ENCODE measurements around the gene SESN3.

SESN3 gene

DNA sequence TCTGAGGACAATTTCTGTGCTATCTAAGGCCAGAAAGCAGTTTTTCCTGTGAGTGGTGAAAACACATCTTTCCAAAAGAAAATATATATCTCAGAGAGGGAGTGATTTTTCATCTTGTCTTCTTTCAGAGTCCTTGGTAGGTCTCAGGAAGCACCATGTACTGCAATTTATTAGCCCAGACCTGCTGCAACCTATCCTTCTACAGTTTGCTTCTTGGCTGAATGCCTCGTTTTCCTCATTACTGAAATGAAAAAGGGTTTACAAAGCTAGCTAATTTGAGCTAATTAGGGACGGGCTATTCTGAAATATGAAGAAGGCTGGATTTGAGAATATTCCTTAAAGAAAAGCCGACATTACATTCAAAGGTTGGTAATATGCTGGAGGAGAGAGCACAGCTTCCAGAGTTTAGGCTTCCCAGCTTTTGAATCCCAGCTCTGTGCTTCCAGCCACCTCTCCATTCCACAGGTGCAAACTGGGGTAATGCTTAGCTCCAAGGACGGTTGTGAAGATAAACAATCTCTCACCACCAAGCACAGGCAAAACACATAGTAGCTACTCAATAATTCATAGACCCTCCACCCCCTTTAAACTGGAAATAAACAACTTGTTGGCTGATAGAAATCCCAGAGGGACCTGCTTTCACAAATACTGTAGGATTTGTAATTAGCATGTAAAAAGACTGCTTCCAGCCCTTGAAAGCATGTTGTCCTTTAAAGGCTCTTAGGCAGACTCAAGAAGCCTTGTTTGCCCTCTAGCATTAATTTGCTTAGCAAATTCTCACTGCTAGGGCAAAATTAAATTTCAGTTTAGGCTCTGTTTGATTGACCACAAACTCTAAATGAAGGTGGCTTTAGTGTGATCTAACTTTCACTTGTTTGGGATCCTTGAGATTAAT lies 24.5 kb upstream of the SESN3 start:
- no peaks in the 10 kb centered on the region for H3K79me2 ChIP-seq (ENCODE audit: control insufficient read depth, low read length)
- peak overlapping the region; percentile 56 for H3K4me3 ChIP-seq (ENCODE audit: low read length)
- no peaks in the 10 kb centered on the region for H3K9me2 ChIP-seq (replicated peaks; ENCODE audit: control insufficient read depth, low read length)
- no peaks in the 10 kb centered on the region for H3K27me3 ChIP-seq (ENCODE audit: control insufficient read depth, low read length)
- H3K36me3 ChIP-seq (ENCODE audit: control insufficient read depth, low read length), result peaks cover 4% of the 10 kb centered on the region; the same call in 1 of the 2 replicates
- peak overlapping the region; percentile 68 for H3K4me2 ChIP-seq (ENCODE audit: low read length)
- H3K9me3 ChIP-seq (ENCODE audit: control insufficient read depth, insufficient read depth, low read length), result no peaks in the 10 kb centered on the region
- peaks cover 23% of the 10 kb centered on the region for H3F3A ChIP-seq (ENCODE audit: control insufficient read depth, insufficient read depth)
- H3K27ac ChIP-seq (ENCODE audit: low read depth, low read length), result peak overlapping the region; percentile 70
- peaks cover 63% of the 10 kb centered on the region for H3K4me1 ChIP-seq (ENCODE audit: control insufficient read depth, low read length)
- no peak for TF ChIP-seq EZH2phosphoT487 (IDR thresholded peaks at IDR 0.05; ENCODE audit: borderline replicate concordance, low read length)
- TF ChIP-seq, protein P1, sequence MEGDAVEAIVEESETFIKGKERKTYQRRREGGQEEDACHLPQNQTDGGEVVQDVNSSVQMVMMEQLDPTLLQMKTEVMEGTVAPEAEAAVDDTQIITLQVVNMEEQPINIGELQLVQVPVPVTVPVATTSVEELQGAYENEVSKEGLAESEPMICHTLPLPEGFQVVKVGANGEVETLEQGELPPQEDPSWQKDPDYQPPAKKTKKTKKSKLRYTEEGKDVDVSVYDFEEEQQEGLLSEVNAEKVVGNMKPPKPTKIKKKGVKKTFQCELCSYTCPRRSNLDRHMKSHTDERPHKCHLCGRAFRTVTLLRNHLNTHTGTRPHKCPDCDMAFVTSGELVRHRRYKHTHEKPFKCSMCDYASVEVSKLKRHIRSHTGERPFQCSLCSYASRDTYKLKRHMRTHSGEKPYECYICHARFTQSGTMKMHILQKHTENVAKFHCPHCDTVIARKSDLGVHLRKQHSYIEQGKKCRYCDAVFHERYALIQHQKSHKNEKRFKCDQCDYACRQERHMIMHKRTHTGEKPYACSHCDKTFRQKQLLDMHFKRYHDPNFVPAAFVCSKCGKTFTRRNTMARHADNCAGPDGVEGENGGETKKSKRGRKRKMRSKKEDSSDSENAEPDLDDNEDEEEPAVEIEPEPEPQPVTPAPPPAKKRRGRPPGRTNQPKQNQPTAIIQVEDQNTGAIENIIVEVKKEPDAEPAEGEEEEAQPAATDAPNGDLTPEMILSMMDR (IDR thresholded peaks at IDR 0.05; ENCODE audit: low read depth, low read length, poor library complexity, severe bottlenecking), result no peak
- H4K20me1 ChIP-seq (ENCODE audit: control insufficient read depth, insufficient read depth, low read depth, low read length), result no peaks in the 10 kb centered on the region

DNA sequence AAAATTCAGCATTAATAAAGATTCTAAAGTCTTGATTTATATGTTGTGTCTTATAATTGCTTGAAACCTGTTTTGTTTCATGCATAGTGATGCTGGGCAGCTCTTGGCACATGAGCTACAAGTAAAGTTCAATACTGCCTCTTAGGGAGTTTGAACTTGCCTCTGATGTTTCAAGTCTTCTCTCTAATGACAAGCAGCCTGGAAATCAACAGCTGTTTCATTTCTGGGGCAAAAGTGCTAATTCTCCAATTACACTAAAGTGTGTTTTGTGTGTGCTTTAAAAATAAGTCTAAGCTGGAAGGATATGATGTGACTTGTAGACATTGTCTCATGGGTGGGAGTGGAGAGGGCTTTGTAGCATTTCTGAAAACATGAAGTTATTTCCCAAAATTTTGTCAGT lies 23.7 kb upstream of the SESN3 start:
- Histone ChIP-seq H3K4me1 (ENCODE audit: control insufficient read depth, low read length) (peaks cover 67% of the 10 kb centered on the region), H3K36me3 (ENCODE audit: control insufficient read depth, low read length) (peaks cover 4% of the 10 kb centered on the region; the same call in 1 of the 2 replicates), H3K79me2 (ENCODE audit: control insufficient read depth, low read length) (no peaks in the 10 kb centered on the region), H3K9me3 (ENCODE audit: control insufficient read depth, insufficient read depth, low read length) (no peaks in the 10 kb centered on the region), H3K27ac (ENCODE audit: low read depth, low read length) (peak overlapping the region; percentile 70), H3K4me3 (ENCODE audit: low read length) (peak overlapping the region; percentile 56), H3K4me2 (ENCODE audit: low read length) (peak overlapping the region; percentile 68), H3K9me2 (replicated peaks; ENCODE audit: control insufficient read depth, low read length) (no peaks in the 10 kb centered on the region), H4K20me1 (ENCODE audit: control insufficient read depth, insufficient read depth, low read depth, low read length) (no peaks in the 10 kb centered on the region), H3F3A (ENCODE audit: control insufficient read depth, insufficient read depth) (peaks cover 23% of the 10 kb centered on the region), H3K27me3 (ENCODE audit: control insufficient read depth, low read length) (no peaks in the 10 kb centered on the region)
- no peak for TF ChIP-seq EZH2phosphoT487 (IDR thresholded peaks at IDR 0.05; ENCODE audit: borderline replicate concordance, low read length)
- TF ChIP-seq, protein P1 (IDR thresholded peaks at IDR 0.05; ENCODE audit: low read depth, low read length, poor library complexity, severe bottlenecking), result no peak

DNA sequence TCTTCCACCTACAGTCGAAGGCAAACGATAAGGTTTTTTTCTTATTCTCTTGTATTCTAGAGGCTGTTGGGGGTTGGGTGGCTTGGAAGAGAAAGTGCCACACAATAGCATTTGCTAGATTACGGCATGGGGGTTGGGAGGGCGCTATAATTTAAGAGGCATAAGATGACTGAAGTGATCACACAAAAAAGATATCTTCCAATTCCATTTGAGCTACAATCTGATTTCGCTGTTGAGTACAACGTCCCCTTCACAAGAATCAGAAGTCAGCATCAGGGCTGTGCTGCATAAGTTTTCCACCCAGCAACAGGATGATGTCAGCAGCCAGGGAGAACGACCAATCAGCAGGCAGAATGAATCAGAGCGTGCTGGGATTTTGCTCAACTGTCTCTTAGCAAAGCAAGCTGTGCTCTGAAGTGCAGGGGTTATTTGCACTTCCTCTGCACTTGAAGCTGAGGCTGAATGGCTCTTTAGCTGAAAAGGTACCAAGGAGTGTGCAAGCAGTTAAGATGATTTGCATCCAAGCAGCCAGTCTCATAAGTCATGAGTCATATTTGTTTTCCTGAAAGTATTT lies 23.2 kb upstream of the SESN3 start:
- peaks cover 23% of the 10 kb centered on the region for H3F3A ChIP-seq (ENCODE audit: control insufficient read depth, insufficient read depth)
- no peaks in the 10 kb centered on the region for H4K20me1 ChIP-seq (ENCODE audit: control insufficient read depth, insufficient read depth, low read depth, low read length)
- no peaks in the 10 kb centered on the region for H3K27me3 ChIP-seq (ENCODE audit: control insufficient read depth, low read length)
- H3K4me1 ChIP-seq (ENCODE audit: control insufficient read depth, low read length), result peaks cover 72% of the 10 kb centered on the region
- H3K36me3 ChIP-seq (ENCODE audit: control insufficient read depth, low read length), result peaks cover 4% of the 10 kb centered on the region; the same call in 1 of the 2 replicates
- peak overlapping the region; percentile 70 for H3K27ac ChIP-seq (ENCODE audit: low read depth, low read length)
- no peaks in the 10 kb centered on the region for H3K79me2 ChIP-seq (ENCODE audit: control insufficient read depth, low read length)
- no peaks in the 10 kb centered on the region for H3K9me2 ChIP-seq (replicated peaks; ENCODE audit: control insufficient read depth, low read length)
- TF ChIP-seq EZH2phosphoT487 (IDR thresholded peaks at IDR 0.05; ENCODE audit: borderline replicate concordance, low read length), result no peak
- TF ChIP-seq, protein P1 (IDR thresholded peaks at IDR 0.05; ENCODE audit: low read depth, low read length, poor library complexity, severe bottlenecking), result no peak
- H3K4me3 ChIP-seq (ENCODE audit: low read length), result peak overlapping the region; percentile 56
- H3K4me2 ChIP-seq (ENCODE audit: low read length), result peak overlapping the region; percentile 68
- no peaks in the 10 kb centered on the region for H3K9me3 ChIP-seq (ENCODE audit: control insufficient read depth, insufficient read depth, low read length)

Data from DOHH2 (cell line).